Bronchial epithelial cell (primary cell): Measurements from ENCODE around the gene PTH2. TPM values are rescaled to one million over a fixed set of nuclear protein-coding genes. Genes with fewer than 3 reads are reported as not detected.
"Not testable (repeated sequence)": the region's sequence is repeated elsewhere in the genome, so short reads cannot be mapped to it uniquely, and the experiment has no call there.

ENCODE experiments used
- DNase-seq: peaks from one replicate; pipeline ENCODE4 v3.0.0-alpha.2; 2010; ENCODE audit warnings: low read depth
- FAIRE-seq: peaks from 2 replicates; lab custom pipeline; 2011; peaks lifted over from hg19 to GRCh38; lab: Jason Lieb, UNC
- H3K27me3 ChIP-seq: 2 replicates; pipeline ENCODE4 v1.5.1; 2011; ENCODE audit warnings: low read length; ENCODE audit not compliant: control insufficient read depth, insufficient read depth
- H3K36me3 ChIP-seq: 2 replicates; pipeline ENCODE4 v1.5.1; 2011; ENCODE audit warnings: low read length; ENCODE audit not compliant: control insufficient read depth, insufficient read depth
- H3K4me3 ChIP-seq: 2 replicates; pipeline ENCODE4 v1.5.1; 2011; ENCODE audit warnings: mild to moderate bottlenecking, low read depth, low read length, control low read depth
- total RNA-seq: library from RNA; depleted of rRNA; stranded (reverse); fragments of >200 nt; gene quantifications from 2 replicates; pipeline ENCODE4 v1.2.1, GENCODE V29; 2014
- TF ChIP-seq, protein P1 (sequence below): IDR thresholded peaks from 2 replicates; pipeline ENCODE4 v1.5.1; 2011; ENCODE audit warnings: mild to moderate bottlenecking, moderate library complexity, low read length, control low read depth, inconsistent platforms; ENCODE audit not compliant: insufficient read depth, severe bottlenecking

The PTH2 gene
- total RNA-seq, 1 donor from 2014 or later, result not detected

DNA sequence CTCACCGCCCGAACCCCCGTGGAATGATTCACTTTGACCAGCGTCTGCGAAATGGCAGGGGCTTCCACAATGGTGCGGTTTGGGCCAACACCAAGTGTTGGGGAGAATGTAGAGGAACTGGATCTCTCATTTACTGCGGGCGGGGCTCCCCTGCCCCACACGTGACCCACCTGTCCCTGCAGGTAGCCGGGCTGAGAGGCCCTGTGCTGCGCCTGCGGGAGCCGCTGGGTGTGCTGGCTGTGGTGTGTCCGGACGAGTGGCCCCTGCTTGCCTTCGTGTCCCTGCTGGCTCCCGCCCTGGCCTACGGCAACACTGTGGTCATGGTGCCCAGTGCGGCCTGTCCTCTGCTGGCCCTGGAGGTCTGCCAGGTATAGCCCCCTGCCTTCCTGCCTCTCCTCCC lies 45.0 kb upstream of the PTH2 start:
- TF ChIP-seq, protein P1, sequence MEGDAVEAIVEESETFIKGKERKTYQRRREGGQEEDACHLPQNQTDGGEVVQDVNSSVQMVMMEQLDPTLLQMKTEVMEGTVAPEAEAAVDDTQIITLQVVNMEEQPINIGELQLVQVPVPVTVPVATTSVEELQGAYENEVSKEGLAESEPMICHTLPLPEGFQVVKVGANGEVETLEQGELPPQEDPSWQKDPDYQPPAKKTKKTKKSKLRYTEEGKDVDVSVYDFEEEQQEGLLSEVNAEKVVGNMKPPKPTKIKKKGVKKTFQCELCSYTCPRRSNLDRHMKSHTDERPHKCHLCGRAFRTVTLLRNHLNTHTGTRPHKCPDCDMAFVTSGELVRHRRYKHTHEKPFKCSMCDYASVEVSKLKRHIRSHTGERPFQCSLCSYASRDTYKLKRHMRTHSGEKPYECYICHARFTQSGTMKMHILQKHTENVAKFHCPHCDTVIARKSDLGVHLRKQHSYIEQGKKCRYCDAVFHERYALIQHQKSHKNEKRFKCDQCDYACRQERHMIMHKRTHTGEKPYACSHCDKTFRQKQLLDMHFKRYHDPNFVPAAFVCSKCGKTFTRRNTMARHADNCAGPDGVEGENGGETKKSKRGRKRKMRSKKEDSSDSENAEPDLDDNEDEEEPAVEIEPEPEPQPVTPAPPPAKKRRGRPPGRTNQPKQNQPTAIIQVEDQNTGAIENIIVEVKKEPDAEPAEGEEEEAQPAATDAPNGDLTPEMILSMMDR, result no peak
- H3K36me3 ChIP-seq, result peaks cover 4% of the 10 kb centered on the region
- DNase-seq (peak; percentile 74), FAIRE-seq (no peak)
- H3K27me3 ChIP-seq, result no peaks in the 10 kb centered on the region
- H3K4me3 ChIP-seq, result no peak overlapping the region

DNA sequence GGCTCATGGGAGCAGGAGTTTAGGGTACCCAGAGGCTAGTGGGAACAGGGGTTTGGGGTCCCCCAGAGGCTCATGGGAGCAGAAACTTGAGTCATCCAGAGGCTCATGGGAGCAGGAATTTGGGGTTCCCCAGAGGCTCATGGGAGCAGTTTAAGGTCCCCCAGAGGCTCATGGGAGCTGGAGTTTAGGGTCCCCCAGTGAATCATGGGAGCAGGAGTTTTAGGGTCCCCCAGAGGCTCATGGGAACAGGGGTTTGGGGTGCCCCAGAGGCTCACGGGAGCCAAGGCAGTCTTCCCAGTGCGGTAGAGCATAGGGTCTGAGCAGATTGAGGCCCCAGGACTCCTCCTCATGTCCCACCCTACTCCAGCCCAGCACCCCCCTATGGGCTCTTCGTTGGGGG lies 42.1 kb upstream of the PTH2 start:
- FAIRE-seq, result no peak
- Histone ChIP-seq H3K36me3 (peaks cover 4% of the 10 kb centered on the region), H3K4me3 (no peak overlapping the region), H3K27me3 (no peaks in the 10 kb centered on the region)
- TF ChIP-seq, protein P1, result no peak
- no peak for DNase-seq

DNA sequence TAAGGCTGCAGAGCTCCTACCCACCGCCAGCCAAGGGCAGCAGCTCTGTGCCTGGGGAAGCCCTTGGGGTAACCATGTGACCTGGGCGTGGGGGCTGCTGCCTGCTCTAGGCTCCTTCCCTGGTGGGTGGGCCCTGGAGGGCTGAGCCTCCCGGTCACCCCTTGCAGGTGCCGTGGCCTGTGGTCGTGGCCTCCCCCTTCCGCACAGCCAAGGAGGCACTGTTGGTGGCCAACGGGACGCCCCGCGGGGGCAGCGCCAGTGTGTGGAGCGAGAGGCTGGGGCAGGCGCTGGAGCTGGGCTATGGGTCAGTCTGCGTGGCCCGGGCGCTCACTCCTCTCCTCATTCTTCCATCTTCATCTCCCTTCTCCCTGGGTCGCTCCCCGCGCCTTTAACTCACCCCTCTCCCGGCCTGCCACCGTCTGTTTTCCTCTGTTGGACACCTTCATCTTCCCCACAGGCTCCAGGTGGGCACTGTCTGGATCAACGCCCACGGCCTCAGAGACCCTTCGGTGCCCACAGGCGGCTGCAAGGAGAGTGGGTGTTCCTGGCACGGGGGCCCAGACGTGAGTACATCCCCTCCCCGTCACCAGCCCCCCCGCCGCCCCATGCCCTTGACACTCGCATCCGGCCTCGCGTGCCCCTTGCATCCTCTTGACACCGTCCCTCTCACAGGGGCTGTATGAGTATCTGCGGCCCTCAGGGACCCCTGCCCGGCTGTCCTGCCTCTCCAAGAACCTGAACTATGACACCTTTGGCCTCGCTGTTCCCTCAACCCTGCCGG lies 40.9 kb upstream of the PTH2 start:
- Histone ChIP-seq H3K4me3 (no peak overlapping the region), H3K27me3 (no peaks in the 10 kb centered on the region), H3K36me3 (peaks cover 4% of the 10 kb centered on the region)
- TF ChIP-seq, protein P1, result no peak
- FAIRE-seq (no peak), DNase-seq (no peak)

DNA sequence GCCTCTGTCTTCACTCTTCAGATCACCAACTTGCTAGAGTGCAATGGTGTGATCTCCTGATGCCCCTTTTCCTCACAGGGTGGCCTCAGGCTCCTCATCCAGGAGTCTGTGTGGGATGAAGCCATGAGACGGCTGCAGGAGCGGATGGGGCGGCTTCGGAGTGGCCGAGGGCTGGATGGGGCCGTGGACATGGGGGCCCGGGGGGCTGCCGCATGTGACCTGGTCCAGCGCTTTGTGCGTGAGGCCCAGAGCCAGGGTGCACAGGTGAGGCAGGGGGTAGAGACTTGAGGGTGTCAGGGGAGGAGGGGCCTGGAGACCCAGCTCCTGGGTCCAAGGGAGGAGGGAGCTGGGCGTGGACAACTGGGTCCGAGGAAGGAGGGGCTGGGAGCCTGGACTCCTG lies 39.3 kb upstream of the PTH2 start:
- no peak for DNase-seq

DNA sequence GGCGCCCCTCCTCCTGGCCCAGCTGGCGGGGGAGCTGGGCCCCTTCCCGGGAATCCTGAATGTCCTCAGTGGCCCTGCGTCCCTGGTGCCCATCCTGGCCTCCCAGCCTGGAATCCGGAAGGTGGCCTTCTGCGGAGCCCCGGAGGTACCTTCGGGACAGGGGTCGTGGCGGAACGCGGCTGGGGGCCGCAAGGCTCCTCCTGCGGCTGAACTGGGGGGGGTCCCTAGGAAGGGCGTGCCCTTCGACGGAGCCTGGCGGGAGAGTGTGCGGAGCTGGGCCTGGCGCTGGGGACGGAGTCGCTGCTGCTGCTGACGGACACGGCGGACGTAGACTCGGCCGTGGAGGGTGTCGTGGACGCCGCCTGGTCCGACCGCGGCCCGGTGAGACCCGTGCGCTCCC lies 38.4 kb upstream of the PTH2 start:
- no peaks in the 10 kb centered on the region for H3K27me3 ChIP-seq
- H3K36me3 ChIP-seq, result peaks cover 4% of the 10 kb centered on the region
- DNase-seq, result no peak
- TF ChIP-seq, protein P1, result no peak
- FAIRE-seq, result no peak
- no peak overlapping the region for H3K4me3 ChIP-seq

More for the DNA sequence above, 39.3 kb upstream of the PTH2 start:
- TF ChIP-seq, protein P1, result no peak
- no peak overlapping the region for H3K4me3 ChIP-seq
- peaks cover 4% of the 10 kb centered on the region for H3K36me3 ChIP-seq
- FAIRE-seq, result no peak
- no peaks in the 10 kb centered on the region for H3K27me3 ChIP-seq

DNA sequence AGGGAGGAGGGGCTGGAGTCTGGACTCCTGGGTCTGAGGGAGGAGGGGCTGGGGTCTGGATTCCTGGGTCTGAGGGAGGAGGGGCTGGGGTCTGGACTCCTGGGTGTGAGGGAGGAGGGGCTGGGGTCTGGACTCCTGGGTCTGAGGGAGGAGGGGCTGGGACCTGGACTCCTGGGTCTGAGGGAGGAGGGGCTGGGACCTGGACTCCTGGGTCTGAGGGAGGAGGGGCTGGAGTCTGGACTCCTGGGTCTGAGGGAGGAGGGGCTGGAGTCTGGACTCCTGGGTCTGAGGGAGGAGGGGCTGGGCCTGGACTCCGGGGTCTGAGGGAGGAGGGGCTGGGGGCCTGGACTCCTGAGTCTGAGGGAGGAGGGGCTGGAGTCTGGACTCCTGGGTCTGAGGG lies 37.9 kb upstream of the PTH2 start:
- not testable (repeated sequence) for H3K27me3 ChIP-seq, DNase-seq, FAIRE-seq, H3K4me3 ChIP-seq, H3K36me3 ChIP-seq
